ENCODE results near the gene ILF2.

- no peak for TF ChIP-seq CTCF (IDR thresholded peaks at IDR 0.05; ENCODE audit: insufficient read depth, low read depth, low read length)
- TF ChIP-seq EZH2 (IDR thresholded peaks at IDR 0.05; ENCODE audit: insufficient read depth, low read length): no peak
These were observed 29.0 kb upstream of the ILF2 start for GRCh38 chr1:153699768-153700167.
